Endothelial cell of umbilical vein (primary cell): Measurements from ENCODE around the gene FBH1.

Source experiments
- CTCF ChIP-seq, 2 donors: IDR thresholded peaks; 1 replicate in 1 of 2; 2 replicates in 1 of 2; pipeline ENCODE4 v1.5.1; 2011; ENCODE audit warnings: low read length in 2 of 2, mild to moderate bottlenecking in 2 of 2, moderate library complexity in 2 of 2, control low read depth in 1 of 2, inconsistent platforms in 1 of 2, low read depth in 1 of 2; ENCODE audit not compliant: insufficient read depth in 1 of 2; ENCODE audit errors: extremely low read depth in 1 of 2
- EZH2 ChIP-seq: IDR thresholded peaks from 2 replicates; pipeline ENCODE4 v1.6.1; 2012; ENCODE audit warnings: borderline replicate concordance, low read depth, mild to moderate bottlenecking, moderate library complexity, low read length, inconsistent platforms; ENCODE audit not compliant: severe bottlenecking
- FOS ChIP-seq: IDR thresholded peaks from 2 replicates; pipeline ENCODE4 v1.6.1; 2011; ENCODE audit warnings: mild to moderate bottlenecking, low read length, moderate library complexity, borderline replicate concordance; ENCODE audit not compliant: insufficient read depth
- GATA2 ChIP-seq: IDR thresholded peaks from 2 replicates; pipeline ENCODE4 v1.7.0; 2011; ENCODE audit warnings: low read depth, mild to moderate bottlenecking, moderate library complexity, mixed read lengths, low read length; ENCODE audit not compliant: insufficient read length, insufficient read depth
- JUN ChIP-seq: IDR thresholded peaks from 2 replicates; pipeline ENCODE4 v1.6.1; 2011; ENCODE audit warnings: borderline replicate concordance, low read depth; ENCODE audit not compliant: insufficient read length, insufficient read depth
- MAX ChIP-seq: IDR thresholded peaks from 2 replicates; pipeline ENCODE4 v1.6.1; 2011; ENCODE audit not compliant: insufficient read depth, insufficient read length
- MYC ChIP-seq: IDR thresholded peaks from one replicate; pipeline ENCODE4 v1.6.1; 2011; ENCODE audit warnings: mild to moderate bottlenecking, low read depth, low read length
- POLR2A ChIP-seq: IDR thresholded peaks from 2 replicates; pipeline ENCODE4 v1.6.1; 2012; ENCODE audit warnings: low read depth, mild to moderate bottlenecking, control low read depth, low read length
- POLR2AphosphoS5 ChIP-seq: IDR thresholded peaks from 2 replicates; pipeline ENCODE4 v1.6.1; 2012; ENCODE audit warnings: low read depth, mild to moderate bottlenecking, control low read depth, low read length, moderate library complexity; ENCODE audit not compliant: insufficient read depth

DNA sequence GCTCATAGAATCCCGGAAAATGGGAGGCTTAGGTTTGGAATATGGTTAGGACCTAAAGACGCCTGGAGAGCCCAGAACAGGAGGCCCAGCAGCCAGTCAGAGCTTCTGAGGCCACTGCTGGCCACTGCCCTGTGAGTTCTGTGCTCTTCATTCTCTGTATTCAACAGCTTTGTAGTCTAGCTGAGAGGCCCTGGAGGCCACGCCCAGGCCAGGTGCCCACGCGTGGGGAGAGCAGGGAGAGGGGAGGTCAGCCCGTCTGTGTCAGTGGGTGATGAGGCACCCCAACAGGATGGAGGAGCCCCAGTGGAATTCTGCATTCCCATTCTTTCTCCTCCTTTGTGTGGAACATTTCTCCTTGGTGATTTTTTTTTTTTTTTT is 58.2 kb downstream of the FBH1 start:
- TF ChIP-seq CTCF (IDR thresholded peaks at IDR 0.05; ENCODE audit: extremely low read depth in 1 of 2, insufficient read depth in 1 of 2, low read depth in 1 of 2, low read length in 2 of 2) (no peak), JUN (no peak), POLR2AphosphoS5 (no peak), EZH2 (no peak), POLR2A (no peak), MAX (no peak), GATA2 (no peak), FOS (no peak), MYC (no peak)
